ENCODE data around the gene ARHGAP44. TPM values are rescaled to one million over a fixed set of nuclear protein-coding genes. Genes with fewer than 3 reads are reported as not detected.

Gene ARHGAP44
- total RNA-seq, 1 experiment from 2014 or later: 9.9 TPM

- TF ChIP-seq CTCF (conservative IDR thresholded peaks at IDR 0.05): no peak
- Histone ChIP-seq H3K9ac (ENCODE audit: extremely low read depth, insufficient read length, low read length) (peak overlapping the region; percentile 64), H2BK12ac (ENCODE audit: insufficient read length, low read depth, low read length) (no peak overlapping the region)
Measured at GRCh38 chr17:12790249-12791106, 1.2 kb downstream of the ARHGAP44 start.

More at GRCh38 chr17:12790249-12791106, 1.2 kb downstream of the ARHGAP44 start:
- Mint-ChIP-seq H3K4me3 (peak overlapping the region; percentile 93 to 95), H3K9me3 (no peaks in the 10 kb centered on the region; a peak in 1 of 5 replicates), H3K27me3 (ENCODE audit: low read depth) (peaks cover 16% of the 10 kb centered on the region), H3K4me1 (peaks cover 29% of the 10 kb centered on the region in 2 experiments), H3K27ac (peak overlapping the region; percentile 62 to 69 (median 62); a peak in 6 of 7 replicates), H3K36me3 (ENCODE audit: insufficient read depth in 1 of 3, low read depth in 3 of 3) (peaks cover 0 to 2% (median 0%) of the 10 kb centered on the region in 3 experiments; a peak in 1 of 7 replicates)
- Histone ChIP-seq H3K56ac (ENCODE audit: insufficient read length, low read depth, low read length) (no peak overlapping the region), H3K4me2 (ENCODE audit: insufficient read depth, insufficient read length, low read length) (peak overlapping the region; percentile 85), H3K23ac (ENCODE audit: insufficient read length, low read depth, low read length) (no peak overlapping the region), H3K27ac (ENCODE audit: insufficient read length, low read depth, low read length) (no peak overlapping the region), H4K91ac (ENCODE audit: insufficient read length, low read depth, low read length) (no peak overlapping the region), H3K4me1 (ENCODE audit: insufficient read depth, low read length) (peaks cover 10% of the 10 kb centered on the region), H2AFZ (ENCODE audit: low read length) (no peak overlapping the region), H3K27me3 (ENCODE audit: insufficient read depth, low read length) (no peaks in the 10 kb centered on the region), H3K4ac (ENCODE audit: low read depth, low read length) (no peak overlapping the region), H4K5ac (ENCODE audit: insufficient read length, low read depth, low read length) (no peak overlapping the region), H3K9me3 (ENCODE audit: control insufficient read depth, low read depth, low read length) (no peaks in the 10 kb centered on the region), H3T11ph (ENCODE audit: low read length) (no peak overlapping the region), H2BK20ac (ENCODE audit: low read depth, low read length, poor library complexity, severe bottlenecking) (no peak overlapping the region), H3K23me2 (ENCODE audit: insufficient read length, low read depth, low read length, poor library complexity, severe bottlenecking) (peaks cover 9% of the 10 kb centered on the region), H3K79me2 (ENCODE audit: insufficient read depth, low read length) (peaks cover 7% of the 10 kb centered on the region; the same call in 1 of the 2 replicates), H2BK5ac (ENCODE audit: insufficient read length, low read length) (no peak overlapping the region), H4K20me1 (ENCODE audit: control insufficient read depth, insufficient read depth, insufficient read length) (no peaks in the 10 kb centered on the region), H2BK120ac (ENCODE audit: low read depth, low read length, poor library complexity, severe bottlenecking) (no peak overlapping the region), H3K18ac (ENCODE audit: insufficient read length, low read depth, low read length) (peak overlapping the region; percentile 38), H4K8ac (replicated peaks; ENCODE audit: insufficient read length, low read depth, low read length) (no peak overlapping the region), H2BK15ac (ENCODE audit: low read depth, low read length) (no peak overlapping the region), H3K79me1 (ENCODE audit: insufficient read depth, low read depth, low read length, poor library complexity, severe bottlenecking) (peaks cover 6% of the 10 kb centered on the region), H3K14ac (ENCODE audit: insufficient read depth, low read length) (peak overlapping the region; percentile 41; the same call in 1 of the 2 replicates), H2AK5ac (ENCODE audit: insufficient read length, low read length) (no peak overlapping the region)
- DNase-seq: no peak
- no CpG with 5 or more reads among the region's 27 CpGs for WGBS (ENCODE audit: extremely low coverage, insufficient read length, low lambda C conversion rate)
